Brain microvascular endothelial cell (primary cell): Measurements from ENCODE around the gene PRSS33.
A peak's percentile ranks its signal among the peaks of the same experiment; 100 is the strongest.

ENCODE experiments used
- DNase-seq: peaks from one replicate; pipeline ENCODE4 v3.0.0-alpha.2; 2020
- H3K27ac ChIP-seq: fragments of 250-450 bp; sonication (Bioruptor Pico); 2 replicates; pipeline ENCODE4 v1.5.1; 2020; ENCODE audit warnings: mild to moderate bottlenecking, moderate library complexity
- H3K27me3 ChIP-seq: fragments of 250-450 bp; sonication (Bioruptor Pico); replicated peaks from 2 replicates; pipeline ENCODE4 v1.5.1; 2020; ENCODE audit warnings: mild to moderate bottlenecking
- H3K36me3 ChIP-seq: fragments of 250-450 bp; sonication (Bioruptor Pico); replicated peaks from 2 replicates; pipeline ENCODE4 v1.5.1; 2020; ENCODE audit warnings: mild to moderate bottlenecking
- H3K4me3 ChIP-seq: 2 replicates; pipeline ENCODE4 v1.5.1; 2011; ENCODE audit warnings: low read depth, mild to moderate bottlenecking, control low read depth, low read length, moderate library complexity
- CTCF ChIP-seq: IDR thresholded peaks from 2 replicates; pipeline ENCODE4 v1.5.1; 2011; ENCODE audit warnings: low read depth, mild to moderate bottlenecking, moderate library complexity, low read length, control low read depth, inconsistent platforms; ENCODE audit errors: missing control alignments
- in situ Hi-C: cut with HindIII; loops from 2 replicates; pipeline ENCODE4 v1.10.0; 2017; ENCODE audit warnings: low sequenced_read_pairs, low pct_ligation_motif_present

Gene PRSS33

GRCh38 chr16:2785101-2785991 is 2.0 kb downstream of the PRSS33 start:
- Histone ChIP-seq H3K27me3 (peaks cover 38% of the 10 kb centered on the region), H3K4me3 (no peak overlapping the region), H3K27ac (no peak overlapping the region), H3K36me3 (no peaks in the 10 kb centered on the region)
- peak; percentile 24 for TF ChIP-seq CTCF
- DNase-seq: no peak
- in situ Hi-C loops: no loop called here

GRCh38 chr16:2784358-2785100 is 2.8 kb downstream of the PRSS33 start:
- TF ChIP-seq CTCF: no peak
- H3K4me3 ChIP-seq: no peak overlapping the region
- no peak overlapping the region for H3K27ac ChIP-seq
- no peak for DNase-seq
- in situ Hi-C loops: no loop called here
- H3K27me3 ChIP-seq: peaks cover 32% of the 10 kb centered on the region
- no peaks in the 10 kb centered on the region for H3K36me3 ChIP-seq

GRCh38 chr16:2783581-2784357 is 3.6 kb downstream of the PRSS33 start:
- H3K4me3 ChIP-seq: no peak overlapping the region
- peaks cover 27% of the 10 kb centered on the region for H3K27me3 ChIP-seq
- in situ Hi-C loops: no loop called here
- DNase-seq: no peak
- no peaks in the 10 kb centered on the region for H3K36me3 ChIP-seq
- no peak overlapping the region for H3K27ac ChIP-seq
- no peak for TF ChIP-seq CTCF

- Histone ChIP-seq H3K27ac (no peak overlapping the region), H3K27me3 (peaks cover 23% of the 10 kb centered on the region), H3K36me3 (no peaks in the 10 kb centered on the region), H3K4me3 (no peak overlapping the region)
- in situ Hi-C loops: no loop called here
- DNase-seq: no peak
- no peak for TF ChIP-seq CTCF
Measured at GRCh38 chr16:2782583-2783351, 4.6 kb downstream of the PRSS33 start.
